Activated T-cell treated with anti-CD3 and anti-CD28 coated beads, Interleukin-2, amount 50 U/mL, for 72 hours (primary cell): ENCODE measurements around the gene SPEF2. TPM values are rescaled to one million over a fixed set of nuclear protein-coding genes. Genes with fewer than 3 reads are reported as not detected.

Experiments used
- ATAC-seq, 2 donors: fragments of 150-1000 bp; cut with Tn5 transposase; replicated peaks in 1 of 2; 2 replicates each; pipeline ENCODE4 v1.10.0; 2021; ENCODE audit warnings: moderate library complexity in 2 of 2, mild to moderate bottlenecking in 1 of 2
- DNase-seq, 2 donors: peaks; one replicate each; pipeline ENCODE4 v3.0.0; 2021 to 2022; ENCODE audit warnings: mixed read lengths in 1 of 2
- H3K27ac Mint-ChIP-seq: one replicate; pipeline ENCODE4 v1.8.0; 2022; ENCODE audit warnings: mild to moderate bottlenecking, moderate library complexity, mixed read lengths
- H3K27me3 Mint-ChIP-seq: one replicate; pipeline ENCODE4 v1.8.0; 2022; ENCODE audit warnings: low read depth, mixed read lengths
- H3K36me3 Mint-ChIP-seq, 2 donors: one replicate each; pipeline ENCODE4 v1.8.0; 2022; ENCODE audit warnings: mixed read lengths in 2 of 2, mild to moderate bottlenecking in 1 of 2; ENCODE audit not compliant: insufficient read depth in 2 of 2
- H3K4me1 Mint-ChIP-seq: one replicate; pipeline ENCODE4 v1.8.0; 2022; ENCODE audit warnings: low read depth, mixed read lengths
- H3K4me3 Mint-ChIP-seq, 2 donors: one replicate each; pipeline ENCODE4 v1.8.0; 2022; ENCODE audit warnings: mild to moderate bottlenecking in 2 of 2, mixed read lengths in 2 of 2, moderate library complexity in 2 of 2
- H3K9me3 Mint-ChIP-seq, 2 donors: one replicate each; pipeline ENCODE4 v1.8.0; 2022; ENCODE audit warnings: mixed read lengths in 2 of 2
- total RNA-seq, 2 donors: library from RNA; stranded (reverse); gene quantifications; one replicate each; pipeline ENCODE4 v1.2.3, GENCODE V29; 2022

SPEF2 gene
- total RNA-seq, 2 donors from 2014 or later, result 17.9 to 19.1 TPM

- H3K27ac Mint-ChIP-seq, result no peak overlapping the region
- ATAC-seq, result no peak
Observed at GRCh38 chr5:35752012-35752411, 134.3 kb downstream of the SPEF2 start.

DNA sequence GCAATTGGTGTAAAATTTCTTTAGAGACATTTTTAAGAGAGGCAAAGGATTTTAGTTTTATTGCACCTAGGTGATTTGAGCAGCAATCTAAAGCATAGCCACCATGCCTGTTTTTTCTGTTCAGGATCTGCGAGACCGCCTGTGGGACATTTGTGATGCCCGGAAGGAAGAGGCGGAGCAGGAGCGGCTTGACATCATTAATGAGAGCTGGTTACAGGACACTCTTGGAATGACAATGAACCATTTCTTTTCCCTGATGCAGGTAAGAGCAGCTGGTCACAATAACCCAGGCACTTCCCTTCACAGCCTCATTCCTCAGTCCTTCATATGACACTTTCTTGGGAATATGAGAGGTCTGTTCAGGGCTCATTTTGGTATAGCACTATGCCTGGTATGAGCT, 135.8 kb downstream of the SPEF2 start:
- no peak for ATAC-seq
- no peak for DNase-seq
- peaks cover 4 to 14% of the 10 kb centered on the region in 2 donors for H3K9me3 Mint-ChIP-seq
- no peaks in the 10 kb centered on the region for H3K27me3 Mint-ChIP-seq
- peaks cover 5 to 8% of the 10 kb centered on the region in 2 donors for H3K36me3 Mint-ChIP-seq
- peaks cover 26% of the 10 kb centered on the region for H3K4me1 Mint-ChIP-seq
- no peak overlapping the region for H3K27ac Mint-ChIP-seq
- no peak overlapping the region for H3K4me3 Mint-ChIP-seq

More at GRCh38 chr5:35752012-35752411, 134.3 kb downstream of the SPEF2 start:
- H3K9me3 Mint-ChIP-seq, result peaks cover 9 to 21% of the 10 kb centered on the region in 2 donors
- peaks cover 12 to 19% of the 10 kb centered on the region in 2 donors for H3K36me3 Mint-ChIP-seq
- H3K4me3 Mint-ChIP-seq, result no peak overlapping the region
- DNase-seq, result no peak
- H3K4me1 Mint-ChIP-seq, result peaks cover 30% of the 10 kb centered on the region
- no peaks in the 10 kb centered on the region for H3K27me3 Mint-ChIP-seq

GRCh38 chr5:35754481-35754880, 136.8 kb downstream of the SPEF2 start:
- no peak overlapping the region for H3K27ac Mint-ChIP-seq
- H3K36me3 Mint-ChIP-seq, result peaks cover 3 to 5% of the 10 kb centered on the region in 2 donors
- ATAC-seq (no peak), DNase-seq (no peak)
- peaks cover 2 to 10% of the 10 kb centered on the region in 2 donors for H3K9me3 Mint-ChIP-seq
- no peaks in the 10 kb centered on the region for H3K27me3 Mint-ChIP-seq
- H3K4me3 Mint-ChIP-seq, result no peak overlapping the region
- peaks cover 18% of the 10 kb centered on the region for H3K4me1 Mint-ChIP-seq

GRCh38 chr5:35755966-35756365, 138.3 kb downstream of the SPEF2 start:
- Mint-ChIP-seq H3K27me3 (no peaks in the 10 kb centered on the region), H3K4me1 (peaks cover 12% of the 10 kb centered on the region), H3K9me3 (no peaks in the 10 kb centered on the region), H3K4me3 (no peak overlapping the region), H3K27ac (no peak overlapping the region), H3K36me3 (peaks cover 0 to 4% of the 10 kb centered on the region in 2 donors)
- no peak for ATAC-seq
- DNase-seq, result no peak

GRCh38 chr5:35758151-35758724, 140.6 kb downstream of the SPEF2 start:
- peak; percentile 49 to 71 for ATAC-seq
- H3K27me3 Mint-ChIP-seq, result no peaks in the 10 kb centered on the region
- H3K4me1 Mint-ChIP-seq, result peaks cover 28% of the 10 kb centered on the region
- DNase-seq, result no peak
- peak overlapping the region in 1 of 2 donors; percentile 39 for H3K4me3 Mint-ChIP-seq
- H3K9me3 Mint-ChIP-seq, result no peaks in the 10 kb centered on the region
- no peak overlapping the region for H3K27ac Mint-ChIP-seq
- peaks cover 0 to 4% of the 10 kb centered on the region in 2 donors for H3K36me3 Mint-ChIP-seq

DNA sequence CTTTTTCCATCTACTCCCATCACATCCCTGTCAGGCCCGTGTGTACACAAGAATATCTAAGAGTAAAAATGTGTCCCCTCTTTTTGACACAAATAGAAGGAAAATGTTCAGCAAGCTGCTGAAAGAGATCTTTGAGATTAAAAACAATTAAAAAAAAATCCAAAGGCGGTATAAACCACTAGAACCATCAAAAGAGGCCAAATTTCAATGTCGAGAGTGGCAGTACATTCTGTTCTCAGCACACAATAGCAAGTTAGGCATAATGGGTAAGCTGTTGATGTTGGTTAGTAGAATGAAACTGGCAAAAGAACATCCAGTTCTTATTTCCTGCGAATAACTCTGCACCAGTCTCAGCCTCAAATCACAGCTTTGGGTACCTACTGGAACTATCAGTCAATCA, 143.9 kb downstream of the SPEF2 start:
- Mint-ChIP-seq H3K4me3 (peak overlapping the region in 1 of 2 donors; percentile 31), H3K27ac (peak overlapping the region; percentile 68), H3K9me3 (no peaks in the 10 kb centered on the region), H3K27me3 (no peaks in the 10 kb centered on the region), H3K36me3 (peaks cover 0 to 2% of the 10 kb centered on the region in 2 donors), H3K4me1 (peaks cover 24% of the 10 kb centered on the region)
- ATAC-seq, result no peak
- DNase-seq, result no peak

GRCh38 chr5:35762368-35762767, 144.7 kb downstream of the SPEF2 start:
- H3K9me3 Mint-ChIP-seq, result no peaks in the 10 kb centered on the region
- DNase-seq, result no peak
- H3K4me1 Mint-ChIP-seq, result peaks cover 24% of the 10 kb centered on the region
- no peaks in the 10 kb centered on the region for H3K27me3 Mint-ChIP-seq
- no peak overlapping the region for H3K4me3 Mint-ChIP-seq
- peak; percentile 45 to 76 for ATAC-seq
- H3K36me3 Mint-ChIP-seq, result peaks cover 0 to 2% of the 10 kb centered on the region in 2 donors
- no peak overlapping the region for H3K27ac Mint-ChIP-seq

- Mint-ChIP-seq H3K27ac (no peak overlapping the region), H3K27me3 (no peaks in the 10 kb centered on the region), H3K9me3 (no peaks in the 10 kb centered on the region), H3K36me3 (peaks cover 0 to 3% of the 10 kb centered on the region in 2 donors), H3K4me3 (no peak overlapping the region), H3K4me1 (peaks cover 35% of the 10 kb centered on the region)
- DNase-seq, result no peak
- no peak for ATAC-seq
Observed at GRCh38 chr5:35765921-35766320, 148.3 kb downstream of the SPEF2 start.

DNA sequence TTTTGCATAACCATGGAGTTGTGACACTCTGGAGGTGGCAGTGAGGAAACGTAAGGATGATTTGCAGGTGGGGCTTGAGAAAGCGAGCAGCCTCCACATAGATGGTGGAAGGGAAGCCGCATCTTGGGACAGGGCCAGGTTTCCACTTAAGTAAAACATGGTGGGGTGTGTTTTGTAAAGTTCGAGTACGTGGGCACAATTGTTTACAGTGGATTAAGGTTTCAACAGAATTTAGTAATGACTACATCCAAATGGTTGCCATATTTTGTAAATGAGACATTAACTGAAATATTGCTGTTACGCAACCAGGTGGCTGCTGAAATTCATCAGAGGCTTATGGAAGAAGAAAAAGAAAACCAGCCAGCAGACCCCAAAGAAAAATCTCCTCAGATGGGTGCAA, 153.6 kb downstream of the SPEF2 start:
- Mint-ChIP-seq H3K9me3 (peaks cover 0 to 2% of the 10 kb centered on the region in 2 donors), H3K36me3 (peaks cover 5 to 6% of the 10 kb centered on the region in 2 donors), H3K27me3 (no peaks in the 10 kb centered on the region), H3K4me1 (peaks cover 62% of the 10 kb centered on the region), H3K4me3 (peak overlapping the region in 1 of 2 donors; percentile 21), H3K27ac (peak overlapping the region; percentile 1)
- no peak for ATAC-seq
- DNase-seq, result no peak

- no peak for DNase-seq
Observed at GRCh38 chr5:35771839-35772238, 154.2 kb downstream of the SPEF2 start.

DNA sequence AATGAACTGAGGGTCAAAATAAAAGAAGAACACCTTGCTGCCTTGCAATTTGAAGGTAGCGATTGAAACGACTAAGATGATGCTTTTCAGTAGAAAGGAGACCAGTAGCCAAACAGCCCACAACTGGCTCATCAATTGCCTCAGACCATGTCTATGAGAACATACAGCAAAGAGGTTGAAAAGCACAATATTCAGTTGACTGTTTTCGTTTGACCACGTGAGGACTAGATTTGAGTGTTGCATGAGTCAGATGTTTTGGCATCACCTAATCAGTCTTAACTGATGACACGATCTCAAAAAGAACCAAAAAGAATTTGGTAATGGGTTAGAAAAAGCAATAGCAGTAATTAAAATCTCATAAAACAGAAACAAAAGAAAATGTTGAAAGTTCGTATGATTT, 156.3 kb downstream of the SPEF2 start:
- Mint-ChIP-seq H3K4me3 (peak overlapping the region; percentile 54 to 75), H3K9me3 (peaks cover 0 to 2% of the 10 kb centered on the region in 2 donors), H3K27me3 (no peaks in the 10 kb centered on the region), H3K27ac (peak overlapping the region; percentile 94), H3K4me1 (peaks cover 77% of the 10 kb centered on the region), H3K36me3 (peaks cover 5 to 6% of the 10 kb centered on the region in 2 donors)
- DNase-seq (peak; percentile 63 to 70), ATAC-seq (peak; percentile 95)

More at GRCh38 chr5:35771839-35772238, 154.2 kb downstream of the SPEF2 start:
- no peak for ATAC-seq
- H3K36me3 Mint-ChIP-seq, result peaks cover 5 to 6% of the 10 kb centered on the region in 2 donors
- no peaks in the 10 kb centered on the region for H3K27me3 Mint-ChIP-seq
- no peak overlapping the region for H3K4me3 Mint-ChIP-seq
- H3K27ac Mint-ChIP-seq, result no peak overlapping the region
- H3K4me1 Mint-ChIP-seq, result peaks cover 65% of the 10 kb centered on the region
- H3K9me3 Mint-ChIP-seq, result peaks cover 0 to 2% of the 10 kb centered on the region in 2 donors

DNA sequence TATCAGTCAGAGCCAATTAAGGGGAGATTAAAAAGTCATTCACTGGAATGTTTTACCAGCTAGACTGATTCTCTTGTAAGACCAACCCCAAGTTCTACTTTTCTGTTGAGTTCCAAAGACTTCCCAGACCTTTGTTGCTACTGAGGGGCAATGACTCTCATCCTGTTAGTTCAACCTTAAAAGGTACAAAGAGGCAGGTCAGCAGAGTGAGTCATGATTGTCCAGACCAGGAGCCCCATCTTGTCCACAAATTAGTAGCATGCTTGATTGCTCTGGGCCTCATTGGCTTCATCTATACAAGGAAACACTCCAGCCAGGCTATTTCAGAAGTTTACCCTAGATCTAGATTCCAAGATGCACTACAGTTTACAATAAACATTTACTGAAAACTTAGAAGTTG, 159.1 kb downstream of the SPEF2 start:
- peak overlapping the region; percentile 78 for H3K27ac Mint-ChIP-seq
- no peak for ATAC-seq
- H3K9me3 Mint-ChIP-seq, result peaks cover 0 to 2% of the 10 kb centered on the region in 2 donors
- H3K4me1 Mint-ChIP-seq, result peaks cover 82% of the 10 kb centered on the region
- peaks cover 3 to 4% of the 10 kb centered on the region in 2 donors for H3K36me3 Mint-ChIP-seq
- H3K27me3 Mint-ChIP-seq, result no peaks in the 10 kb centered on the region
- H3K4me3 Mint-ChIP-seq, result peak overlapping the region in 1 of 2 donors; percentile 15
- no peak for DNase-seq

DNA sequence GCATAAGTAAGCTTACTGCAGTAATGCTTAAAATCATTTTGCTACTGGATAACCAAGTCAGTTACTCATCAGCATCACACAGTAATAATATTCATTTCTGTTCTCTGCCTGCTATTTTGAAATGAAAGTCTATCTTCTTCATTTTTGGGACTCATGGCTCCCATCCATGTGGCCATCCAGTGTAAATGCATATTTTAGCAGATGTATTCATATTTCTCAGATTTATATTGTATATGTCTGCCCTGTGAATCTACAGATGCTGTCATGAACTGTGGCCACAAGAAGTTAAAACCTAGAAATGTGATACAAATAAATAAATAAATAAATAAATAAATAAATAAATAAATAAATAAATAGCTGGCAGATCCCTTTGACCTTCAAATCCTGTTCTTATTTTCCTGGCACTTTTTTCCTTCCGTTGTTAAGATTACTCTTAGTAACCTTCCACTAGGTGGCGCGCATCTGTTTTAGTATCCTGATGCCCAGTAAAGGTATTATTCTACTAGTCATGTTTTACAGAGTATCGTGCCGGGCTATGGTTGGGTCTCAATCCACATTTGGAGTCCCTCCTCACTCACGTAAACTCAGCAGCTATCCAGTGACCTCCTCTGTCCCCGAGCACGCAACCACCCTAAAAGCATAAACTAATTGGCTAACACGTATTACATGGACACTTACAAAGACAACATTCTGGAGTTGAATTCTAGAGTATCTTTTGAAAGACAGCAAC, 159.9 kb downstream of the SPEF2 start:
- Mint-ChIP-seq H3K36me3 (peaks cover 3 to 4% of the 10 kb centered on the region in 2 donors), H3K27ac (peak overlapping the region; percentile 78), H3K4me3 (peak overlapping the region; percentile 65 to 71), H3K9me3 (peaks cover 0 to 2% of the 10 kb centered on the region in 2 donors), H3K27me3 (no peaks in the 10 kb centered on the region), H3K4me1 (peaks cover 82% of the 10 kb centered on the region)
- ATAC-seq (peak; percentile 5 to 29), DNase-seq (peak; percentile 76 to 78)
